ENCODE measurements around the gene SERP2. TPM values are rescaled to one million over a fixed set of nuclear protein-coding genes. Genes with fewer than 3 reads are reported as not detected.
A peak's percentile ranks its signal among the peaks of the same experiment; 100 is the strongest.

The SERP2 gene
- total RNA-seq, 1 donor from 2014 or later: 2.4 TPM

DNA sequence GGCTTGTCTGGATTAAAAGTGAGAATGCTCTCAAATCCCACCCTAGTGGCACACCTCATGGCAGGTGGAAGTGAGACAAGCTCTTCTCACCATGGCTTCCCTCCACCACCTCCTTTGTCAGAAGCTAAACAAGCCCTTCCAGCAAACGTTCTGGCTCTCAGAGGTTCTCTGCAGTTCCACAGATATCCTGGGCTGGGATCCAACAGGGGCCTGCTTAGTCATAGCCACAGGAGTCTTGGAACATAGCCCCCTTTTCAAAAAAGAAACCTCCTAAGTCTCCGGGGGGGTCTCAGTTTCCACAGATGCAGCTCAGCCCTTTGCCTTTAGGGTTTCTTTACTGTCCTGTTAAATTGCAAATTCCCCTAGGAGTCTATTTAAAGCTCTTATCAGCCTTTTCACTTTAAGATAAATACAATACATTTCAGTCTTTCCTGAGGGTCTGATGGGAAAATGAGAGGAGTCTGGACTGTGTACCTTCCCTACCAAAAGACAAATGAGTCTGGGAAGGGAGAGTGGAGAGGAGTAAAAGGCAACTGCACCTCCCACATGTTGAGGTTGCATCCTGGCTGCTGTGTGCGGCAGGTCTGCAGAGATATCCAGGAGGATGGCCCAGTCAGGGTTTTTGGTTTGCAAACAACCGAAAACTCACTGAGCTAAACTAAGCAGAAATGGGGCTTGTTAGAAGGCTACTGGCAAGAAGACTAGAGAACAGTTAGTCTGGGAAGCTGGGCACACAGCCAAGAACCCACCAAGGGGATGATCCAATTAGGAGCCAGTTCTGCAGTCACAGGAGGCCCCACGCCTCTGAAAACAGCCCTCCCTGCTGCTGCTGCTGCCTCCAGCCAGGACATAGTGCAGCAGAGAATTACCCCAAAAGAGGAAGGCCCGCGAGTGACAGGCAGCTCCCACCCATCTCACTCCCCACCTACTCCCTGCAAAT, 41.4 kb upstream of the SERP2 start:
- H3K4me2 ChIP-seq (ENCODE audit: low read length): peak overlapping the region; percentile 76
- no peaks in the 10 kb centered on the region for H3K27me3 Mint-ChIP-seq (ENCODE audit: low read depth, unreplicated experiment)
- TF ChIP-seq, protein P1, sequence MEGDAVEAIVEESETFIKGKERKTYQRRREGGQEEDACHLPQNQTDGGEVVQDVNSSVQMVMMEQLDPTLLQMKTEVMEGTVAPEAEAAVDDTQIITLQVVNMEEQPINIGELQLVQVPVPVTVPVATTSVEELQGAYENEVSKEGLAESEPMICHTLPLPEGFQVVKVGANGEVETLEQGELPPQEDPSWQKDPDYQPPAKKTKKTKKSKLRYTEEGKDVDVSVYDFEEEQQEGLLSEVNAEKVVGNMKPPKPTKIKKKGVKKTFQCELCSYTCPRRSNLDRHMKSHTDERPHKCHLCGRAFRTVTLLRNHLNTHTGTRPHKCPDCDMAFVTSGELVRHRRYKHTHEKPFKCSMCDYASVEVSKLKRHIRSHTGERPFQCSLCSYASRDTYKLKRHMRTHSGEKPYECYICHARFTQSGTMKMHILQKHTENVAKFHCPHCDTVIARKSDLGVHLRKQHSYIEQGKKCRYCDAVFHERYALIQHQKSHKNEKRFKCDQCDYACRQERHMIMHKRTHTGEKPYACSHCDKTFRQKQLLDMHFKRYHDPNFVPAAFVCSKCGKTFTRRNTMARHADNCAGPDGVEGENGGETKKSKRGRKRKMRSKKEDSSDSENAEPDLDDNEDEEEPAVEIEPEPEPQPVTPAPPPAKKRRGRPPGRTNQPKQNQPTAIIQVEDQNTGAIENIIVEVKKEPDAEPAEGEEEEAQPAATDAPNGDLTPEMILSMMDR (IDR thresholded peaks at IDR 0.05; ENCODE audit: insufficient read depth, low read depth, low read length): no peak
- no peak for TF ChIP-seq EZH2 (IDR thresholded peaks at IDR 0.05; ENCODE audit: insufficient read depth, low read length)
- H2AFZ ChIP-seq (ENCODE audit: low read depth, low read length): peak overlapping the region; percentile 65
- peak; percentile 95 for DNase-seq (ENCODE audit: low read depth)
- no peaks in the 10 kb centered on the region for H3K9me3 ChIP-seq (ENCODE audit: insufficient read depth, low read depth, low read length)
- peak overlapping the region; percentile 27 for H3K4me3 ChIP-seq (ENCODE audit: insufficient read depth, low read depth, low read length)
- H3K9ac ChIP-seq (ENCODE audit: low read length): peak overlapping the region; percentile 23
- no peaks in the 10 kb centered on the region for H3K36me3 Mint-ChIP-seq (ENCODE audit: low read depth, unreplicated experiment)
- peak overlapping the region; percentile 66 for H3K27ac Mint-ChIP-seq (ENCODE audit: unreplicated experiment)
- no peak overlapping the region for H3K4me3 Mint-ChIP-seq (ENCODE audit: unreplicated experiment)
- H4K20me1 ChIP-seq (ENCODE audit: insufficient read depth, low read length): no peaks in the 10 kb centered on the region
- peaks cover 12% of the 10 kb centered on the region for H3K9me3 Mint-ChIP-seq (ENCODE audit: unreplicated experiment)
- H3K36me3 ChIP-seq (ENCODE audit: insufficient read depth, low read length): no peaks in the 10 kb centered on the region
- H3K4me1 Mint-ChIP-seq (ENCODE audit: low read depth, unreplicated experiment): peaks cover 22% of the 10 kb centered on the region
- FAIRE-seq: no peak
- H3K79me2 ChIP-seq (ENCODE audit: insufficient read depth, low read length): no peaks in the 10 kb centered on the region
- no peaks in the 10 kb centered on the region for H3K27me3 ChIP-seq (ENCODE audit: insufficient read depth, low read length)
- peak overlapping the region; percentile 68 for H3K27ac ChIP-seq (ENCODE audit: low read depth, low read length)
- peaks cover 29% of the 10 kb centered on the region for H3K4me1 ChIP-seq (ENCODE audit: insufficient read depth, low read length)

DNA sequence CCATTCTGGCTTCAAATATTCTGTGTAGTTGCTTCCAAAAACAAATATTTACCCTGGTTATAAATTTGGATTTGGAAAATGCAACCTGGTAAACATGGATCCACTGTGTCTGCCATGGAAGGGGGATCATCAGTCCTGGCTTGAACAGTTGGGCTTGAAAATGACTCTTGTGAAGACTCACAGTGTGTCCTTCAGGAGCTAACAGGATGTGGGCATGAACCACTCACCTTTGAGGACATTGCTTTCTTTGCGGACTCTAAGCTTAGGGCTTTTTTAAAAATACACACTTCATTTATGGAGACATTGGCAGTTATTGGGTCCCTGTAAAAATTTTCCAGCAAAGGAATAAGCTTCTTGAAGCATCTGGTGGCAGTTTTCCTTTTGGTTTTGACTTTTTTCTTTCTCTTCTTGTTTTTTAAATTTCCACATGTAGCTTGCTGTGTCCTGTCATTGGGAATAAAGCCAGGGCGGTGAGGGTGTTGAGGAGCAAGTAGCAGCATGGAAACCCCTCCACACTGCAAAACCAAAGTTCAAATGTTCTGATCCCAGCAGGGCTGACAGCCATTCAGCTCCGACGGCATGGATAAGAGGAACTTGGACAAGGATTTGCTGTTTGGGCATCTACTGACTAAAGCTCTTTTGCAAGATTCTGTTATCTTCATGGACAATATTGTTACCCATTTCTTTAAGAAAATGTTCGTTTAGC, 39.5 kb upstream of the SERP2 start:
- Mint-ChIP-seq H3K27me3 (ENCODE audit: low read depth, unreplicated experiment) (no peaks in the 10 kb centered on the region), H3K27ac (ENCODE audit: unreplicated experiment) (no peak overlapping the region), H3K4me3 (ENCODE audit: unreplicated experiment) (no peak overlapping the region), H3K9me3 (ENCODE audit: unreplicated experiment) (peaks cover 3% of the 10 kb centered on the region), H3K36me3 (ENCODE audit: low read depth, unreplicated experiment) (no peaks in the 10 kb centered on the region), H3K4me1 (ENCODE audit: low read depth, unreplicated experiment) (peaks cover 22% of the 10 kb centered on the region)
- no peak for TF ChIP-seq EZH2 (IDR thresholded peaks at IDR 0.05; ENCODE audit: insufficient read depth, low read length)
- TF ChIP-seq, protein P1 (IDR thresholded peaks at IDR 0.05; ENCODE audit: insufficient read depth, low read depth, low read length): no peak
- no peak for FAIRE-seq
- Histone ChIP-seq H3K9me3 (ENCODE audit: insufficient read depth, low read depth, low read length) (no peaks in the 10 kb centered on the region), H3K4me3 (ENCODE audit: insufficient read depth, low read depth, low read length) (no peak overlapping the region), H3K4me1 (ENCODE audit: insufficient read depth, low read length) (peaks cover 29% of the 10 kb centered on the region), H3K4me2 (ENCODE audit: low read length) (peak overlapping the region; percentile 0), H2AFZ (ENCODE audit: low read depth, low read length) (no peak overlapping the region), H3K36me3 (ENCODE audit: insufficient read depth, low read length) (no peaks in the 10 kb centered on the region), H3K27ac (ENCODE audit: low read depth, low read length) (no peak overlapping the region), H3K9ac (ENCODE audit: low read length) (no peak overlapping the region), H4K20me1 (ENCODE audit: insufficient read depth, low read length) (no peaks in the 10 kb centered on the region), H3K79me2 (ENCODE audit: insufficient read depth, low read length) (no peaks in the 10 kb centered on the region), H3K27me3 (ENCODE audit: insufficient read depth, low read length) (no peaks in the 10 kb centered on the region)
- DNase-seq (ENCODE audit: low read depth): no peak
